ENCODE measurements around the gene LRWD1. TPM values are rescaled to one million over a fixed set of nuclear protein-coding genes. Genes with fewer than 3 reads are reported as not detected.

Gene LRWD1
- total and polyA plus RNA-seq, 9 of the 15 experiments (the other 6 are each of a cell fraction or from before 2014, with no cell fraction given): 0.61 to 66.0 (median 33.2) TPM

DNA sequence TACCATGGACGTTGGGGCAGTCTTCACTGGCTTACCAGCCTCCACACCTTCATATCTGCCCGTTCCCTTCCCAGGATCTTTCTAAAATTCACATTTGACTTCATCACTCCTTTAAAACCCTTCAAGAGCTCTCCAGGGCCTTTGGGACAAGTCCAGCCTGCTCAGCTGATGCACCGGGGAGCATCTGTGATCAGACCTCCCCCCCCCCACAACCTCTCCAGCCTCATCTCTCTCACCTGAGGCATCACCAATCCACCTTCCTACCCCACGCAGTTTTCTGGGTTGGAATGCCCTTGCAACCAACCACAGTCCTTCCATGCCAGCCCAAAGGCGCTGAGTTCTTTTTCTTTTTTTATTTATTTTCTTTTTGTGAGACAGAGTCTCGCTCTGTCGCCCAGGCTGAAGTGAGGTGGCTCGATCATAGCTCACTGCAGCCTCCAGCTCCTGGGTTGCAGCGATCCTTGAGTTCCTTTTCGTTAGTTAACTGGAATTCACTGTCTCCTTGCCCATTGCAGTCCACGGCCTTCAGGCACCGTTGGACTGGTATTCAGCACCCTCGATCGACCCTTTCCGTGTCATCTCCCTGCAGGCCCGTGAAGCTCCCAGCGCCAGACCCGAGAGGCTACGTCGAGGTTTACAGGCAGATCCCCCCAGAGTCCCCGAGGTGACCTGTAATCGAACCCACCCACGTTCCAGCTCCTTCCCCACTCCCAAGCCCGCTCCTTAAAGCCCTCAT lies 775 bp upstream of the LRWD1 start (continued):
- TF ChIP-seq MYC (IDR thresholded peaks at IDR 0.05; ENCODE audit: low read depth, low read length) (no peak), MYC (CRISPR knock-in tag; IDR thresholded peaks at IDR 0.05; ENCODE audit: borderline replicate concordance, low read depth) (peak; percentile 71; the same call in 1 of the 2 replicates), ZNF232 (CRISPR knock-in tag; IDR thresholded peaks at IDR 0.05) (0 out of 2 replicates have a peak, but pooled peaks have one; percentile 65), CBFB (CRISPR knock-in tag; IDR thresholded peaks at IDR 0.05) (no peak), DNMT1 (IDR thresholded peaks at IDR 0.05) (0 out of 2 replicates have a peak, but pooled peaks have one; percentile 25), HMG20B (CRISPR knock-in tag; IDR thresholded peaks at IDR 0.05) (no peak), NCOA4 (IDR thresholded peaks at IDR 0.05; ENCODE audit: partially characterized antibody) (no peak), E2F3 (CRISPR knock-in tag; IDR thresholded peaks at IDR 0.05) (0 out of 2 replicates have a peak, but pooled peaks have one; percentile 10), FOXJ2 (tag; IDR thresholded peaks at IDR 0.05) (no peak), RFX1 (IDR thresholded peaks at IDR 0.05) (no peak), ZNF79 (CRISPR knock-in tag; IDR thresholded peaks at IDR 0.05; ENCODE audit: low read depth) (no peak), GATAD2B (IDR thresholded peaks at IDR 0.05; ENCODE audit: borderline replicate concordance) (no peak), HDAC2 (IDR thresholded peaks at IDR 0.05) (no peak), ZNF197 (CRISPR knock-in tag; IDR thresholded peaks at IDR 0.05; ENCODE audit: low read depth) (no peak), NCOA2 (IDR thresholded peaks at IDR 0.05; ENCODE audit: partially characterized antibody in 2 of 2) (no peak), ZNF263 (CRISPR knock-in tag; IDR thresholded peaks at IDR 0.05; ENCODE audit: borderline replicate concordance) (no peak), MIER1 (IDR thresholded peaks at IDR 0.05; ENCODE audit: low read depth) (0 out of 2 replicates have a peak, but pooled peaks have one; percentile 72)
- TF ChIP-seq, protein P1, sequence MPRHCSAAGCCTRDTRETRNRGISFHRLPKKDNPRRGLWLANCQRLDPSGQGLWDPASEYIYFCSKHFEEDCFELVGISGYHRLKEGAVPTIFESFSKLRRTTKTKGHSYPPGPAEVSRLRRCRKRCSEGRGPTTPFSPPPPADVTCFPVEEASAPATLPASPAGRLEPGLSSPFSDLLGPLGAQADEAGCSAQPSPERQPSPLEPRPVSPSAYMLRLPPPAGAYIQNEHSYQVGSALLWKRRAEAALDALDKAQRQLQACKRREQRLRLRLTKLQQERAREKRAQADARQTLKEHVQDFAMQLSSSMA (CRISPR knock-in tag; IDR thresholded peaks at IDR 0.05): peak; percentile 60; the same call in 1 of the 2 replicates
- TF ChIP-seq, protein P2, sequence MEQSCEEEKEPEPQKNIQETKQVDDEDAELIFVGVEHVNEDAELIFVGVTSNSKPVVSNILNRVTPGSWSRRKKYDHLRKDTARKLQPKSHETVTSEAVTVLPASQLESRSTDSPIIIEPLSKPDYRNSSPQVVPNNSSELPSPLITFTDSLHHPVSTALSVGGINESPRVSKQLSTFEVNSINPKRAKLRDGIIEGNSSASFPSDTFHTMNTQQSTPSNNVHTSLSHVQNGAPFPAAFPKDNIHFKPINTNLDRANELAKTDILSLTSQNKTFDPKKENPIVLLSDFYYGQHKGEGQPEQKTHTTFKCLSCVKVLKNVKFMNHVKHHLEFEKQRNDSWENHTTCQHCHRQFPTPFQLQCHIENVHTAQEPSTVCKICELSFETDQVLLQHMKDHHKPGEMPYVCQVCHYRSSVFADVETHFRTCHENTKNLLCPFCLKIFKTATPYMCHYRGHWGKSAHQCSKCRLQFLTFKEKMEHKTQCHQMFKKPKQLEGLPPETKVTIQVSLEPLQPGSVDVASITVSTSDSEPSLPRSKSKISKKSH (CRISPR knock-in tag; IDR thresholded peaks at IDR 0.05): no peak
- TF ChIP-seq, protein P3, sequence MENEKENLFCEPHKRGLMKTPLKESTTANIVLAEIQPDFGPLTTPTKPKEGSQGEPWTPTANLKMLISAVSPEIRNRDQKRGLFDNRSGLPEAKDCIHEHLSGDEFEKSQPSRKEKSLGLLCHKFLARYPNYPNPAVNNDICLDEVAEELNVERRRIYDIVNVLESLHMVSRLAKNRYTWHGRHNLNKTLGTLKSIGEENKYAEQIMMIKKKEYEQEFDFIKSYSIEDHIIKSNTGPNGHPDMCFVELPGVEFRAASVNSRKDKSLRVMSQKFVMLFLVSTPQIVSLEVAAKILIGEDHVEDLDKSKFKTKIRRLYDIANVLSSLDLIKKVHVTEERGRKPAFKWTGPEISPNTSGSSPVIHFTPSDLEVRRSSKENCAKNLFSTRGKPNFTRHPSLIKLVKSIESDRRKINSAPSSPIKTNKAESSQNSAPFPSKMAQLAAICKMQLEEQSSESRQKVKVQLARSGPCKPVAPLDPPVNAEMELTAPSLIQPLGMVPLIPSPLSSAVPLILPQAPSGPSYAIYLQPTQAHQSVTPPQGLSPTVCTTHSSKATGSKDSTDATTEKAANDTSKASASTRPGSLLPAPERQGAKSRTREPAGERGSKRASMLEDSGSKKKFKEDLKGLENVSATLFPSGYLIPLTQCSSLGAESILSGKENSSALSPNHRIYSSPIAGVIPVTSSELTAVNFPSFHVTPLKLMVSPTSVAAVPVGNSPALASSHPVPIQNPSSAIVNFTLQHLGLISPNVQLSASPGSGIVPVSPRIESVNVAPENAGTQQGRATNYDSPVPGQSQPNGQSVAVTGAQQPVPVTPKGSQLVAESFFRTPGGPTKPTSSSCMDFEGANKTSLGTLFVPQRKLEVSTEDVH (IDR thresholded peaks at IDR 0.05; ENCODE audit: low read depth, partially characterized antibody): no peak
- TF ChIP-seq, protein P4, sequence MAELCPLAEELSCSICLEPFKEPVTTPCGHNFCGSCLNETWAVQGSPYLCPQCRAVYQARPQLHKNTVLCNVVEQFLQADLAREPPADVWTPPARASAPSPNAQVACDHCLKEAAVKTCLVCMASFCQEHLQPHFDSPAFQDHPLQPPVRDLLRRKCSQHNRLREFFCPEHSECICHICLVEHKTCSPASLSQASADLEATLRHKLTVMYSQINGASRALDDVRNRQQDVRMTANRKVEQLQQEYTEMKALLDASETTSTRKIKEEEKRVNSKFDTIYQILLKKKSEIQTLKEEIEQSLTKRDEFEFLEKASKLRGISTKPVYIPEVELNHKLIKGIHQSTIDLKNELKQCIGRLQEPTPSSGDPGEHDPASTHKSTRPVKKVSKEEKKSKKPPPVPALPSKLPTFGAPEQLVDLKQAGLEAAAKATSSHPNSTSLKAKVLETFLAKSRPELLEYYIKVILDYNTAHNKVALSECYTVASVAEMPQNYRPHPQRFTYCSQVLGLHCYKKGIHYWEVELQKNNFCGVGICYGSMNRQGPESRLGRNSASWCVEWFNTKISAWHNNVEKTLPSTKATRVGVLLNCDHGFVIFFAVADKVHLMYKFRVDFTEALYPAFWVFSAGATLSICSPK (IDR thresholded peaks at IDR 0.05; ENCODE audit: borderline replicate concordance): 0 out of 2 replicates have a peak, but pooled peaks have one; percentile 47

Data from K562 (cell line).